ENCODE measurements around the gene C8B. TPM values are rescaled to one million over a fixed set of nuclear protein-coding genes. Genes with fewer than 3 reads are reported as not detected.

Gene C8B
- not detected in 2 replicates for total RNA-seq (2014; rRNA removed; shearing (Covaris generic))

- DNase-seq (ENCODE audit: low spot score) = no peak
- in situ Hi-C loops (cut with HindIII; ENCODE audit: low sequenced_read_pairs) = no loop called here
Observed at GRCh38 chr1:56965916-56966697, at the start of gene C8B. TSS of gene C8B (minus strand) at chr1:56966015. CDS start at chr1:56965948, 67 bp downstream.

GRCh38 chr1:57015071-57015470 lies 49.3 kb upstream of the C8B start:
- in situ Hi-C loops (cut with HindIII; ENCODE audit: low sequenced_read_pairs) = no loop called here

GRCh38 chr1:57013522-57013921 lies 47.7 kb upstream of the C8B start:
- no peak for DNase-seq (ENCODE audit: low spot score)
- in situ Hi-C loops (cut with HindIII; ENCODE audit: low sequenced_read_pairs) = no loop called here

More at GRCh38 chr1:57015071-57015470, 49.3 kb upstream of the C8B start:
- no peak for DNase-seq (ENCODE audit: low spot score)

GRCh38 chr1:57012315-57012714 lies 46.5 kb upstream of the C8B start:
- in situ Hi-C loops (cut with HindIII; ENCODE audit: low sequenced_read_pairs) = no loop called here
- no peak for DNase-seq (ENCODE audit: low spot score)

- DNase-seq (ENCODE audit: low spot score) = no peak
- in situ Hi-C loops (cut with HindIII; ENCODE audit: low sequenced_read_pairs) = no loop called here
Observed at GRCh38 chr1:57010511-57010910, 44.7 kb upstream of the C8B start.

- DNase-seq (ENCODE audit: low spot score) = no peak
- in situ Hi-C loops (cut with HindIII; ENCODE audit: low sequenced_read_pairs) = no loop called here
Observed at GRCh38 chr1:57007948-57008347, 42.1 kb upstream of the C8B start.

- in situ Hi-C loops (cut with HindIII; ENCODE audit: low sequenced_read_pairs) = no loop called here
- no peak for DNase-seq (ENCODE audit: low spot score)
Observed at GRCh38 chr1:57007472-57007871, 41.7 kb upstream of the C8B start.

GRCh38 chr1:57003398-57004139 lies 37.8 kb upstream of the C8B start:
- no peak for DNase-seq (ENCODE audit: low spot score)
- in situ Hi-C loops (cut with HindIII; ENCODE audit: low sequenced_read_pairs) = no loop called here

- no peak for DNase-seq (ENCODE audit: low spot score)
- in situ Hi-C loops (cut with HindIII; ENCODE audit: low sequenced_read_pairs) = no loop called here
Observed at GRCh38 chr1:56995414-56996100, 29.7 kb upstream of the C8B start.

- in situ Hi-C loops (cut with HindIII; ENCODE audit: low sequenced_read_pairs) = no loop called here
Observed at GRCh38 chr1:56993475-56993874, 27.7 kb upstream of the C8B start.

GRCh38 chr1:56992318-56993125 lies 26.7 kb upstream of the C8B start:
- no peak for DNase-seq (ENCODE audit: low spot score)
- in situ Hi-C loops (cut with HindIII; ENCODE audit: low sequenced_read_pairs) = no loop called here

More at GRCh38 chr1:56993475-56993874, 27.7 kb upstream of the C8B start:
- DNase-seq (ENCODE audit: low spot score) = no peak

- in situ Hi-C loops (cut with HindIII; ENCODE audit: low sequenced_read_pairs) = no loop called here
- no peak for DNase-seq (ENCODE audit: low spot score)
Observed at GRCh38 chr1:56991576-56991975, 25.8 kb upstream of the C8B start.

GRCh38 chr1:56986397-56986796 lies 20.6 kb upstream of the C8B start:
- in situ Hi-C loops (cut with HindIII; ENCODE audit: low sequenced_read_pairs) = no loop called here
- DNase-seq (ENCODE audit: low spot score) = no peak

- in situ Hi-C loops (cut with HindIII; ENCODE audit: low sequenced_read_pairs) = no loop called here
- DNase-seq (ENCODE audit: low spot score) = no peak
Observed at GRCh38 chr1:56985857-56986256, 20.0 kb upstream of the C8B start.

- DNase-seq (ENCODE audit: low spot score) = no peak
- in situ Hi-C loops (cut with HindIII; ENCODE audit: low sequenced_read_pairs) = no loop called here
Observed at GRCh38 chr1:56983484-56983883, 17.7 kb upstream of the C8B start.

- no peak for DNase-seq (ENCODE audit: low spot score)
- in situ Hi-C loops (cut with HindIII; ENCODE audit: low sequenced_read_pairs) = no loop called here
Observed at GRCh38 chr1:56979986-56980755, 14.4 kb upstream of the C8B start.

- DNase-seq (ENCODE audit: low spot score) = no peak
- in situ Hi-C loops (cut with HindIII; ENCODE audit: low sequenced_read_pairs) = no loop called here
Observed at GRCh38 chr1:56978819-56979218, 13.0 kb upstream of the C8B start.

GRCh38 chr1:56977910-56978309 lies 12.1 kb upstream of the C8B start:
- no peak for DNase-seq (ENCODE audit: low spot score)
- in situ Hi-C loops (cut with HindIII; ENCODE audit: low sequenced_read_pairs) = no loop called here

Data from G401 (cell line).